NCI-H345 (cell line): ENCODE measurements around the gene KCNS3.
"Not testable (repeated sequence)": the region's sequence is repeated elsewhere in the genome, so short reads cannot be mapped to it uniquely, and the experiment has no call there.

Source experiments
- DNase-seq: peaks from one replicate; lab custom pipeline; 2025; lab: John Stamatoyannopoulos, UW

Gene KCNS3

DNA sequence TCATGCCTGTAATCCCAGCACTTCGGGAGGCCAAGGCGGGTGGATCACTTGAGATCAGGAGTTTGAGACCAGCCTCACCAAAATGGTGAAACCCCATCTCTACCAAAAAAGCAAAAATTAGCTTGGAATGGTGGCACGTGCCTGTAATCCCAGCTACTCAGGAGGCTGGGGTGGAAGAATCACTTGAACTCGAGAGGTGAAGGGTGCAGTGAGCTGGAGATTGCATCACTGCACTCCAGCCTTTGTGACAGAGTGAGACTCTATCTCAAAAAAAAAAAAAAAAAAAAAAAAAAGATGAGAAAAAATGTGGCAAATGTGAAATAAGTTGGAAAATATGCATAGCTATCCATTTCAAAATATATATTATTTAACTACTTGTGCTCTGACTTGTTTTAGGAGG lies 65.0 kb downstream of the KCNS3 start:
- DNase-seq = no peak

DNA sequence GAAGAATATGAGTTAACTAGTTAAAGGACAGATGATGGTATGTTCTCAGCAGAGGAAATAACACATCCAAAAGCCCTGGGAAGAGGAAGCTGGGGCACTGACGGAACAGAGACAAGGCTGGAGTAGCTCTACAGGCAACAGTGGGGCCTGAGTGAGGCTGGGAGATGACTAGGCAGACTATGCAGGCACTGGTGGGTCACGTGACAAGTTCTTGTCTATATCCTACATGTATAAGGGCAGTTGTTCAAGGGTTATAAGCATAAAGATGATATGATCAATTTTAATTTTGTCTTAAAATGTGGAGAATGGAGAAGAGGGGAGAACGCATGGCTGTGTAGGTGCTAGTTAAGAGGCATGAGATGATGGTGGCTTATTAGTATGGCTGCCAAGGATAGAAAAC lies 68.6 kb downstream of the KCNS3 start:
- no peak for DNase-seq

DNA sequence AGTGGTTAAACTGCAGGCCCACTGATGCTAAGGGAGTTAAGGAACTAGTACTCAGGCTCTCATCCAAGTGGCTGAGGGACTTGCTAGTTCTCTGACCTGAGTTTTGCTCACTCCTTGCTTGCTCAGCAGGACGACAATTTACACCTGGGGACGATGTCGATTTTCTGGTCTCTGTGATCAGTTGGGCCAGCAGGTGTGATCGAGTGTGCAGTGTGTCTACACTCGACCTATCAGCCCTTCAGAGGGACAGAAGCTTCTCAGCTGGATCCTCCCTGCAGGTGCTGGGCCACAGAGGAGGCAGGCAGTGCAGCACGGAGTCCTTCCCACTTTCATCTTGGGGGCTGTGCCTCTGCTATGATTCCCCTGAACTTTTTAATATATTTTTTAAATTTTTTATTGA lies 71.5 kb downstream of the KCNS3 start:
- DNase-seq = no peak

DNA sequence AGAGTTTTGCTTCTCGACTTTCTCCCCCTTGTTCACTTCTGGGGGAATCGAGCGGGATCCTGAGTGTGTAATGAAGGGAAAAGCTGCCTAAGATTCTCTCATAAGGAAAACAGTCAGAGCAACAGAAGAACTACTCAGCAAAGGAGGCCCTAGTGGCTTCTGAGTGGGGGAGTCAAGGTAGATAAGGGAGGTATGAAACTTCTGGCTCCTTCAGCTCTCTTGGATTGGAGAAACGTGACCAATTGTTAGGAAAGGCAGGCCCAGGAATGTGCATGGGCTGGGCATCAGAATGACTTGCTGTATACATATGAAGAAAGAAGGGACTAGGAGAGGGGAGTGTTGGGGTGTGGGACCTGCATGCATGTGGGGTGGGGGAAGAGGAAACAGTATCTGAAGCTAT lies 73.1 kb downstream of the KCNS3 start:
- no peak for DNase-seq

DNA sequence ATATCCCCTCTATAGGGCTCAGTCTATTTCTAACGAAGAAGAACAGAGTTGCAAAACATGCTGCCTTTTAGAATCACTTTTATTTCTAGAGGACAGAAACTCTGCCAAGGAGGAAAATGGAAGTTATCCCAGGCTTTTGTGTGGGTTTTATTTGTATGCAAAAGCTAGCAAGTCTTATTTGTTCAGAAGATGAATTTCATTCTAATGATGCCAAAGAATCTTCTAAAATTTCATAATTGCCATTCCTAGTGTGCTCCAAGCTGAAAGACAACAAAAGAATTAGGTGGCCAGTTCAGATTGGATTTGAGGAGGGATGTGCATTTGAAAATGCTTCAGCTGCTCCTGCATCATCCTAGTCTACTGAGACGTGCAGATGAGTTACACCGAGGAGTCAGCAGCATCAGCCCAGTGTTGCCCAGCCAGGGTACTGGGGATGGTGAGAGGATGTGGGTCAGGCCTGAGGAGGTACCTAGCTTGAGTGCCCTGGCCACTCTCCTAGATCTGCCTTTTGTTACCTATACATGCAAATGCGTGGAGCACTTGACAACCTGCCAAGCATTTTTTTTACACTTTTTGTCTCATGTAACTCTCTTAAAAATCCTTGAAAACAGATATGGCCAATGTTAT lies 80.1 kb downstream of the KCNS3 start:
- DNase-seq = no peak

DNA sequence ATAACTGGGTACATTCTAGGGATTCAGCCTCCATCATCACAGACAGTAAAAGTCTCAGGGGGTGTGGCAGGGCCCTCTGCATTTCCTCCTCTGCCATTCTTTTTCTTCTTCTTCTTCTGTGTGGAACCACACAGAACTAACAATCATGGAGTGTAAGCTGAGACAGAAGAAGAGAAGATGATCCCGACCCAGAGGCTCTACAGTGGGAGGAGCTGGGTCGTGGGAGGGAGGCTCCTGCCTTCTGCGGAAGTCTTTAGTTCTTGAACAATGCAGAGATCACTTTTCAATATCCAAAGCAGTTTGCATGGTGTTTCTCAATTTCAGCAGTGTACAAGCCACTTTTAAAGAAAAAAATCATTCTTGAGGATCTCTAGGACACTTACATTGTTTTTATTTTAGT lies 80.9 kb downstream of the KCNS3 start:
- no peak for DNase-seq

DNA sequence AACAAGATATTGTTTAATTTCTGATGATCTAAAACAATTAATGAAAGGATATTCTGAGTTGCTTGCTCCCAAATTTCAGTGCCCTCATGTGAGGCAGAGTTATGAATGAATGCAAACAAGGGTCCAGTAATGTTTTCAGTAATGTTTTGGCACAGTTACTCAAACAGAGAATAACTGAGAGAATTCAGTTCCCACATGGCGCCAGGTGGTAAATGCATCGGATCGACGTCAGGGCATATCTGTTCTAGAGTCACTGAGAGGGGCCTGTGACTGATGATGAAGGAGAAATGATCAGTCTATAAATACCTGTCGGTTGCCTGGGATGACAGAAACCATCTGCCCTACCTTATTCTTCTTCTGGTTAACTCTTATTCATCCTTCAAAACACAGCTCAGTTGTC lies 81.4 kb downstream of the KCNS3 start:
- no peak for DNase-seq

DNA sequence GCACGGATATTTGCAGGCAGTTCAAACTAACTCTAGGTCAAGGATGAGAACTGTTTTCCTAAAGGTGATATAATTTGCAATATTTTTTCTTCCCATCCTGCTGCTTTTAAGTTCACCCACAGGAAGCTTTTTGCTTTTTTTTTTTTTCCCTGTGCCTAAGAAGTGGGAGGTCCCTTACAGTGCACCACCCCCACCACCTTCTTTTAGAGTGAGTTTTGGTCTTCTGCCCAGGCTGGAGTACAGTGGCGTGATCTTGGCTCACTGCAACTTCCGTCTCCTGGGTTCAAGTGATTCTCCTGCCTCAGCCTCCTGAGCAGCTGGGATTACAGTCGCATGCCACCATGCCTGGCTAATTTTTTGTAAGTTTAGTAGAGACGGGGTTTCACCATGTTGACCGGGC lies 82.5 kb downstream of the KCNS3 start:
- DNase-seq = no peak

DNA sequence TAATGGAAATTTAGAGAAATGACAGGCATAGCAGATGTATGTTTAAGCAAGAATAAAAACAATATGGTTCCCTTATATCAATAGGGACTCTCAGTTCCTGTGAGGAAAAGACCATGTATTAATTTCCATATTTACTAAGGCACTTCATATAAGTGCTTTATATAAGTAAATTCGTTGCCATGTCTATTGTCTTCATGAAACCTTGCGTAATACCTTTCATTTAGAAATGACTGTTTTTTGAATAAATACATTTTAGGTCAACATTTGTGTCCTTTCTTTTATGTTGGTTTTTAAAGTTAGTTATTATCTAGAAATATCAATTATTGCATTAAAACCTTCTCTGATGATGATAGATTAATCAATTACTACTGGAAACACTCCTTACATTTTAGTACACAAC lies 83.3 kb downstream of the KCNS3 start:
- no peak for DNase-seq

DNA sequence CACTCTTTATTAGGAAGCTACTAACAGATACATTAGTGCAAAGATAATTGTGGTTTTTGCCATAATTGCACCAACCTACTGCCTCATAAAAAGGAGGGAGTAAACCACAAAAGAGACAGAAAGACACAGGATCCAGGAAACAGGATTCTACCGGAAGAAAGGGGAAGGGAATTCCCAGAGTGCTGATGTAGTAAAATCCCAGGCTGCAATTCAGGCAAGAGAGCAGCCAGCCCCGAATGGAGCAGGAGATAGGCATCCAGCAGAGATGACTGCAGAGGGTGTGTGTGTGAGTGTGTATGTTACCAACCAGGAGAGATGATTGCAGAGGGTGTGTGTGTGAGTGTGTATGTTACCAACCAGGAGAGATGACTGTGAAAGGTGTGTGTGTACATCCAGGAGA lies 84.4 kb downstream of the KCNS3 start:
- DNase-seq = no peak

DNA sequence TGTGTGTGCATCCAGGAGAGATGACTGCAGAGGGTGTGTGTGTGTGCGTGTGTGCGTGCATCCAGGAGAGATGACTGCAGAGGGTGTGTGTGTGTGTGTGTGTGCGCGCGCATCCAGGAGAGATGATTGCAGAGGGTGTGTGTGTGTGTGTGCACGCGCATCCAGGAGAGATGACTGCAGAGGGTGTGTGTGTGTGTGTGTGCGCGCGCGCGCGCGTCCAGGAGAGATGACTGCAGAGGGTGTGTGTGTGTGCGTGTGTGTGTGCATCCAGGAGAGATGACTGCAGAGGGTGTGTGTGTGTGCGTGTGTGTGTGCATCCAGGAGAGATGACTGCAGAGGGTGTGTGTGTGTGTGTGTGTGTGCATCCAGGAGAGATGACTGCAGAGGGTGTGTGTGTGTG lies 85.1 kb downstream of the KCNS3 start:
- DNase-seq = not testable (repeated sequence)

DNA sequence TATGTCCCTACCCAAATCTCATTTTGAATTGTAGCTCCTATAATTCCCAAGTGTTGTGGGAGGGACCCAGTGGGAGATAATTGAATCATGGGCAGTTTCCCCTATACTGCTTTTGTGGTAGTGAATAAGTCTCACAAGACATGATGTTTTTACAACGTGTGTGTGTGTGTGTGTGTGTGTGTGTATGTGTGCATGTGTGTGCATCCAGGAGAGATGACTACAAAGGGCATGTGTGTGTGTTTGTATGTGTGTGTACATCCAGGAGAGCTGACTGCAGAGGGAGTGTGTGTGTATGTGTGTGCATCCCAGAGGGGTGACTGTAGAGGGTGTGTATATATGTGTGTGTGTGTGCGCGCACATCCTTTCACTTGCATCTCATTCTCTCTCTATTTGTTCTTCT lies 86.7 kb downstream of the KCNS3 start:
- no peak for DNase-seq

DNA sequence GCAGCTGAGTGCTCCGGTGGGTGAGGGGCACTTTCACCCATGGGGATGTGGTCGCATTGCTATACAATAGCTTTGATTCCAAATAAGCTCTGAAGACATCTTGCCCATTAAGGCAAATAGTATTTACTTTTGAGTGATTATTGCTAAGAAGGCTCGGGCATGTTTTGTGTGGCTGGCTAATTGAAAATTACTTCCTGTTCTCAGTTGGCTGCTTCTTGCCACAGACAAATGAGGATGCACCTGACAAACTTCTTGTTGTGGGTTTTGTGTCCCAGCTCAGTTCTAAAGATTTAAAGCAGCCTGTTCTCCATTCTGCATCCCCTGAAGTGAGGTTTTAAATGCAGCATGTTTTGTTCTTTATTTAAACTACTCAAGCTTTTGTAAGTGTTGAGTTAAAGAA lies 88.3 kb downstream of the KCNS3 start:
- no peak for DNase-seq

DNA sequence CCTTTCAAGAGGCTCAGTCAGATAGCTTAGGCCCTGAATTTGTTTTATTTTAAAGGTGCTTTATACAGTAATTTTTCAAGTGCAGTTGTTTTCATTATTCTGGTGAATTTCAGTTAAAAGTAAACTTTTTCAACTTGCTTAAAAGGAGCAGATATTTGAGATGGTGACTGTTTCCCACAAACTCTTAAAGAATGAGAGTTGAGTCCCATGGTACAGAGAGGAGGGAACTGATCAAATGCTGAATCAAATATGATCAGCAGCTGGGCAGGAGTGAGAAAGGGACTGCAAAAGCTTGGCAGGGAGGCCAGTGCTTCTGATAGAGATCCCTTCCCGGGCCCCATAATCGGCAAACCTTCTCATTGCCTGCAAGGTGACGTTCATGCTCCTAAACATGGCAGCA lies 91.2 kb downstream of the KCNS3 start:
- no peak for DNase-seq

DNA sequence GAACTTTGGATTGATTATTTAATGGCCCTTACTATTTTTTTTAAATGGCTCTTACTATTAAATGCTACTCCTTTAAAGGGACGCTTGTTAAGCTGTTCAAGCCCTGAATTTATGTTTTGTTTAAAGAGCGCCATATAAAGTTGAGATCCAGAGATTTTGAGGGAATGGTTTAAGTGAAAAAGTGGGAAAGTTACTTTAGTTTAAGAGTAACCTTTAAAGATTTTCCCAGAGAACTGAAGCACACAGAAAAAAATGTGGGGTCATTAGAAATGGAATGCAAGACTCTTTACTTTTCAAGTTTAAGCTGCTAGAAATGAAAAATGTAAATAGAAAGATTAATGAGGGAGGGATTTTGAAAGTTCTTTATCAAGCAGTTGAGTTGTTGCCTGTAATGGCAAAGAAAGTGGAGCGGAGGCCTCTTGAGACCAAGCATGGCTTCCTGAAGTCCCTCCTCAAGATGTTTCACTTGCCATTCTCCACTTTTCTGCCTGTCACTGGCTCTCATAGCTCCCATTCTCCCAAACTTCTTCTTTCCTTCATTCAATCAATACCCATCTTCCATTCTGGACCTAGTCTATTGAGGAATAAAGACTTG lies 93.2 kb downstream of the KCNS3 start:
- DNase-seq = no peak

DNA sequence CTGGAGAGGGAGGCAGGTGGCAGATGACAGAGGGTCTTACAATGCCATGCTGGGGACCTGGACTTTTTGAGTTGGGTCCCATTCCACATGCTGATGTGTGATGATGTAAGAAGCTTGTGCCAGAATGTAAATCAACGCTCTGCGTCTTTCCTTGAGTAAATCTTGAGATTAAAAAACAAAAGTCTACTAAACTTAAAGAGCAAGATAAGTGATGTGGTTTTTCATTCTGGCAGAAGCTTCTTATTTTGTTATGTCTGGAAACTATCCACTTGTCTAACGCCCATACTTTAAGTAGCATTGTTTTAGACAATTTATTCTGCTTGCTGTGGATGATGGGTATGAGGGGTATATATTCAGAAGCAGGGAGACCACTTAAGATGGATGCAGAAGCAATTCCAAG lies 94.5 kb downstream of the KCNS3 start:
- DNase-seq = no peak

DNA sequence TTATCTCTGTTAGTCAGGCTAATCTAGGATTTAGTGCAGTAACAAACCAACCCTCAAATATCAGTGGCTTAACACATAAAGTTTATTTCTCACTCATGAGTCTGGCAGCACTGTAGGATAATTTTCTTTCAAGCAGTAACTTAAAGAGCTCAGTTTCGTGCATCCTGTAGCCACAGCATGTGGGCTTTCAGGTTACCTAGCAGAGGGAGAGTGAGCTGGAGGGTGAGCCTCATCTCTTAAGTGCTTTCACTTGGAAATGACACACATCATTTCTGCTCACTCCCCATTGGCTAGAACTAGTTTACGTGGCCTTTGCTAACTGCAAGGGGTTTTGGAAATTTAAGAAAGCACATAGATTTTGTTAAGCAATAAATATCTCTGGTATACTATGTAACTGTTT lies 96.9 kb downstream of the KCNS3 start:
- no peak for DNase-seq

DNA sequence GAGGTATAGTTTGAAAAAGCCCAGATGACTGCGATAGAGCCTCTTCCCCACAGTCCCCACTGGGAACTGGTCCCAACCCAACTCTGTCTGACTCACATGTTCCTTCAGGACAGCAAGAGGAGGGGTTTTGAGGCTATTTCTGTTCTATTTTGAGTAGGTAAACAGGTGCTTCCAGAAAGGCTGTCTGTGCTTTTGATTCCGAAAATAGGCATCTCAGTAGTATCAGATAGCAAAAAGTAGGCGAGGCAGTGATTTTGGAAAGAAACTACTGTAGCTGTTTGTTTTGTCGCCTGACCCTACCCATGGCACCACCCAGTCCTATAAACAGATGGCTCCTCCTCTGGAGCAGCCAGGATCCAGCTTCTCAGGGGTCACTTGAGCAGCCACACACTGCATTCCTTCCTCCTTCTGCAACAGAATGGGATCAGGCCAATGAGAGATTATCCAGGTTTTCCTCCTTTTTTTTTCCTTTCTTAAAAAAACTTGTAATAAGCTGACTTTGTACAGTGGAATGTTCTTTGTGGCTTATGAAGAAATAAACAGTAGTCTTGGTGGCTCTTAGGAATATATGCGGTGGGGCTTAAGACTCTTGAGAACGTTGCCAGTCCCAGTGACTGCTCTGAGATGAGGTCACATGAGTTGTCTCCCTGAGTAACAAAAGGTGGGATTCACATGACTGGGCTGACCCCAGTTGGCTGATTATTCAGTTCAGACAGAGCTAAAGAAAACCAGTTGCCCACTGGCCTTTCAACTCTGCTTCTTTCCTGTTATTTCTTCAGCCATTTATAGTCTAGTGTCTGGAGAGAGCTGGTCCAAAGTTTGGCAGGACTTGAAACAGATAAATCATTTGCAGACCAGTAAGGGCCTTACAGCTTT lies 98.6 kb downstream of the KCNS3 start:
- DNase-seq = no peak

DNA sequence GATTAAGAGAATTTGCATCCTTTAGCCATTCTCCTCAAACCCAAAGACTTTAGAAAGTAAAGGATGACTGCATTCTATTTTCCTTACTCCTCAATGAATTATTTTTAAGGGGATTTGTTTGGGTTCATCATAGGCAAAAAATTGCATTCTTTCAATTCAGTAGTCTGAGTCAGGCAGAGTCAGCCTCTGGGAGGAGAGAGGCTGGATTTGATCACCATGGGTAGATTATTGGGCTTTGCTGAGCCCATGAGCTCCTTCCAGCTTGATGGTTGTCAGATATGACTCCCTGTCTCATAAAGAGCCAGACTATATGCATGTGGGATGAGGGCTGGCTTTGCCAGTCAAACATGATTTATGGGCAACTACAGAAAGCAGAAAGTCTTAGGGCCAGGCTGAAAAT lies 101.2 kb downstream of the KCNS3 start:
- DNase-seq = no peak

DNA sequence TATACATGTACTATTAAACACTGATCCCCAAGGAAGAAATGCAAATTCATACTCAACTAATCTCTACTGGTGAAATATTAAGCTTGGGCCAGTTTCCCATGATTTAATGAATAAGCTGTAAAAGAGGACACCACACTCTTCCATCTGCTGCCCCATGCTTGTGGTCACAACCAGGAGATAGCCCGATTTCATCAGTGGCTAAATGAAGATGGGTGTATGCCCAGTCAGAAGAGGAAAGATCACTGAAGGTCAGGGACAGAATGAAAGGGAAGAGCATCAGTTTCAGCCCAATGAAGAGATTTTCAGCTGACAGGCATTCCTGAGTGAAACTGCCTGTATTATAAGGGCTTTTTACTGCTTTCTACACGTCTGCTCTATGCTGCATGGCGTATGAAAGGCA lies 103.5 kb downstream of the KCNS3 start:
- DNase-seq = no peak
